Measurements from ENCODE around the gene PAPPA2. TPM values are rescaled to one million over a fixed set of nuclear protein-coding genes. Genes with fewer than 3 reads are reported as not detected.

Gene PAPPA2
- polyA plus RNA-seq, 3 donors = 42.6 to 48.8 (median 45.8) TPM

GRCh38 chr1:176854758-176855745 is 392.1 kb downstream of the PAPPA2 start:
- no peak for DNase-seq (ENCODE audit: extremely low read depth in 1 of 11, low read depth in 9 of 11, low spot score in 4 of 11)

GRCh38 chr1:176857632-176858031 is 394.7 kb downstream of the PAPPA2 start:
- no peak for DNase-seq (ENCODE audit: extremely low read depth in 1 of 11, low read depth in 9 of 11, low spot score in 4 of 11)

- DNase-seq (ENCODE audit: extremely low read depth in 1 of 11, low read depth in 9 of 11, low spot score in 4 of 11) = no peak
Measured at GRCh38 chr1:176858433-176858916, 395.5 kb downstream of the PAPPA2 start.

- DNase-seq (ENCODE audit: extremely low read depth in 1 of 11, low read depth in 9 of 11, low spot score in 4 of 11) = no peak
Measured at GRCh38 chr1:176863613-176864012, 400.6 kb downstream of the PAPPA2 start.

- no peak for DNase-seq (ENCODE audit: extremely low read depth in 1 of 11, low read depth in 9 of 11, low spot score in 4 of 11)
Measured at GRCh38 chr1:176864211-176864610, 401.2 kb downstream of the PAPPA2 start.

- DNase-seq (ENCODE audit: extremely low read depth in 1 of 11, low read depth in 9 of 11, low spot score in 4 of 11) = no peak
Measured at GRCh38 chr1:176866011-176866714, 403.2 kb downstream of the PAPPA2 start.

- no peak for DNase-seq (ENCODE audit: extremely low read depth in 1 of 11, low read depth in 9 of 11, low spot score in 4 of 11)
Measured at GRCh38 chr1:176869577-176869976, 406.6 kb downstream of the PAPPA2 start.

GRCh38 chr1:176876966-176877515 is 414.1 kb downstream of the PAPPA2 start:
- no peak for DNase-seq (ENCODE audit: extremely low read depth in 1 of 11, low read depth in 9 of 11, low spot score in 4 of 11)

- no peak for DNase-seq (ENCODE audit: extremely low read depth in 1 of 11, low read depth in 9 of 11, low spot score in 4 of 11)
Measured at GRCh38 chr1:176877557-176877956, 414.6 kb downstream of the PAPPA2 start.

GRCh38 chr1:176878750-176879536 is 416.0 kb downstream of the PAPPA2 start:
- DNase-seq (ENCODE audit: extremely low read depth in 1 of 11, low read depth in 9 of 11, low spot score in 4 of 11) = no peak

- no peak for DNase-seq (ENCODE audit: extremely low read depth in 1 of 11, low read depth in 9 of 11, low spot score in 4 of 11)
Measured at GRCh38 chr1:176879784-176880620, 417.0 kb downstream of the PAPPA2 start.

- peak; percentile 46 to 83 (median 70) for DNase-seq (ENCODE audit: extremely low read depth in 1 of 11, low read depth in 9 of 11, low spot score in 4 of 11)
Measured at GRCh38 chr1:176880955-176881595, 418.1 kb downstream of the PAPPA2 start.

GRCh38 chr1:176884286-176884685 is 421.3 kb downstream of the PAPPA2 start:
- no peak for DNase-seq (ENCODE audit: extremely low read depth in 1 of 11, low read depth in 9 of 11, low spot score in 4 of 11)

- DNase-seq (ENCODE audit: extremely low read depth in 1 of 11, low read depth in 9 of 11, low spot score in 4 of 11) = no peak
Measured at GRCh38 chr1:176884911-176885310, 421.9 kb downstream of the PAPPA2 start.

GRCh38 chr1:176885341-176885740 is 422.4 kb downstream of the PAPPA2 start:
- no peak for DNase-seq (ENCODE audit: extremely low read depth in 1 of 11, low read depth in 9 of 11, low spot score in 4 of 11)

- no peak for DNase-seq (ENCODE audit: extremely low read depth in 1 of 11, low read depth in 9 of 11, low spot score in 4 of 11)
Measured at GRCh38 chr1:176885751-176886150, 422.8 kb downstream of the PAPPA2 start.

GRCh38 chr1:176888471-176889032 is 425.6 kb downstream of the PAPPA2 start:
- no peak for DNase-seq (ENCODE audit: extremely low read depth in 1 of 11, low read depth in 9 of 11, low spot score in 4 of 11)

Data from renal cortex interstitium (tissue), 11 donors.